ENCODE results near the gene SIAH3.

The SIAH3 gene

DNA sequence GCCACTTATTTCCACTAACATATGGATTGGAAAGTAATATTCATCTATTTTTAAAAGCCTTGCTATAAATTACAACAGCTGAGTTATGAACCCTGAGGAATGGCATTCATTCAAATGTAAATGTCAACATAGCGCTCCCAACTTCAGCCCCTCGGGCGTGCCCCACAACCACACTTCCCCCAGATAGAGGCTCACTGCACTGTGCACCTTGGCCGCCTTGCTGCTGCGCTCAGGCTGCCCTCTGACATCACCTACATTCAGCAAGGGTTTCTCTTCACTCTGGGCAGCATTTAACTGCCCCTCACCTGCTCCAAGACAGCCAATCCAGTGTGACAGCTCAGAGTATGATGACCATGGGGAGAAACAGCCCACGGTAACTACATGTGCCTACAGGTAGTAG lies 35.1 kb downstream of the SIAH3 start:
- no peak for DNase-seq

DNA sequence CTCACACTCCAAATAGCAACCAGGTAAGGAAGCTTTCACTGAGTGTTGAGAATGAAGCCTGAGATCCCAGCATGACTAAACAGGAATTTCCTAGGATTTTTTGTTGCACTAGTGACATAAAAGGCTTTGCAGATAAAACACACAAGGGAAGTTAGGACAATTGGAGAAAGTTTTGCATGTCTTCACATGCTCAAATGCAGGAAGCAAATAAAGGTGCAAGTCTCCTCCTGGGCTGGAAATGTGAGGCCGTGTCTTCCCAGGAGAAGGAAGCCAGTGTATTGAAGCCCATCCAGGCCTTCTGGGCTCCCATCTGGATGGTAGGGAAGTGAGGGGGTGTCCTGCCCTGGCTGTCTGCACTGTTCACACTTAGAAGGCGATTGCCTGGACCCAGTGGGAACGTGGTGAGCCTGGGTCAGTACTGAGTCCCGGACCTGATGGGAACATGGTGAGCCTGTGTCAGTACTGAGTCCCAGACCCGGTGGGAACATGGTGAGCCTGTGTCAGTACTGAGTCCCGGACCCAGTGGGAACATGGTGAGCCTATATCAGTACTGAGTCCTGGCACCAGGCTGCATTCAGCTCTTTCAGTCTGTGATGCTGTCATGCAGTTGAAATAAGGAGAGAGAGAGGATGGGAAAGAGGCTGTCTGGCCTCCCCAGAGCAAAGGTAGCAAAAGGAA lies 38.7 kb downstream of the SIAH3 start:
- DNase-seq, result no peak

DNA sequence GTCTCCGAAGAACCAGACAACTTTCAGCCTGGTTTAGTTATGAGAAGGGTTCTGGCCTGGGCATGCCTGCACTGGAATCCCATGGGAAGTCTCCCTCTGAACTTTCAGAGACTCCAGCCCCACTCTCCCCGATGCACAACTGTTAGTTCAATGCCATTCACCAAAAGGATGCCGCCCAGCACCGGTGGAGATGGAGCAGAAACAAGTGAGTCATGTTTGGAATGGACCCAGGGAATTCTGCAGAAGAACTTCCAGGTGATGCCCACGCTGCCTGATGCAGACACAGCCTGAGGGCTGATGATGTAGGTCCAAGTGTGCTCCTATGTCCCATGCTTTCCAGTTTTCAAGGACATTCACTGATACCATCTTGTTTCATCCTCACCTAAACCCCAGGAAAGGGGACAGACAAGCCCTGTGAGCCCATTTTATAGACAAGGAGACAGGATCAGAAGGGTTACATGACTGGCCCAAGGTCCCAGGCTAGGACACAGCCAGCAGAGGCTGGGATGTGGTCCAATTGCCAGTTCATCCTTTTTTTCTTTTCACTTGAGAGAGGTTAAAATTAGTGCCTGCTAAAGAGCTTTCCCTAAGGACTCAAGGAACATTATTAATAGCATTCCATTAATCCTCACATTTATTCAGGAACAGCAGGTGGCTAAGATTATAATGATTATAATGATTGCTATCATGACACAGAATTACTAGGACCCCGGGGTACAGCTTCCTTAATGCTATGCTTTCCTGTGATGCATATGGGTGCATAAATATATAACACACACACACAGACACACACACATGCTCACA lies 39.5 kb downstream of the SIAH3 start:
- no peak for DNase-seq

DNA sequence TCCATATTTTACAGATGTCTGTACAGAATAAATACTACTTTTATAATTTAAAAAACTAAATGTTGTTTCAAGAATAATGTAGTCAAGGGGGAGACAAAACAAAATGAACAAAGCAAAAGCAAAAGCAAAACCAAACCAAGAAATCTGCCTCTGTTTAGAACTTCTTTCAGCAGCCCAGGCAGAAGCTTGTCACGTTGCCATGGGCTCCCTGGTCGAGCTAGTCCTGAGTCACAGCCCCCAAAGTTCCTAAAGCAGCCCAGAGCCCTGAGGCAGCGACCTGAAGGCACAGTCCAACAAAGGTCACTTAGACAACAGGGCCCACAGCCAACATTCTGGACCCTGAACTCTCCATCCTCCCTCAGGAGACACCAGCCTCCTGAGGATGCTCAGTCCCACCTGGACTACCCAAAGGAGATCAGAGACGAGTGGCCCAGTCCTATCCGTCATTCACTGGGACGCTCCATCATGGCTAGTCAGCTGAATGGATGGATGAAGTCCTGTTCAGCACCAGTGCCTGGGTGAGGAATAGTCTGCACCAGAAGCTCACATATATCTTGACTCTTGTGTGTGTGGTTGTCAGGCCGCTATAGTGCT lies 41.7 kb downstream of the SIAH3 start:
- DNase-seq, result no peak

DNA sequence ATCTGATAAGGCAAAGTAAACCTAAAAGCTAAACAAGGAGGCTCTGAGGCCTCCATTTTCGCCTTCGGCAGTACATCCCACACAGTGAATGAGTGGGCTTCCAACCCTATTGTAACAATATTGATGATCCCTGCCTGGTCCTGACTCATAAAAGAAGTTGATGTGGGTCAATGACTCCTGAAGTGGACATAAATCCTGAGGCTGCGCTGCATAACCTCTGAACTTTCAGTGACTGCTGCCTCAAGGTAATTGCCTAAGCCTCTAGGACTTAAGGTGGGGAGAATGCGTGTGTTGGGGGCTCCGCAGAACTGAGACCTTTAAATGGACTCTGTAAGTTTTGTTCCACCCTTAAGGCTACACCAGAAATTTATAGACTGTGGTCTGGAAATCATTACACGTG lies 42.6 kb downstream of the SIAH3 start:
- DNase-seq, result no peak

DNA sequence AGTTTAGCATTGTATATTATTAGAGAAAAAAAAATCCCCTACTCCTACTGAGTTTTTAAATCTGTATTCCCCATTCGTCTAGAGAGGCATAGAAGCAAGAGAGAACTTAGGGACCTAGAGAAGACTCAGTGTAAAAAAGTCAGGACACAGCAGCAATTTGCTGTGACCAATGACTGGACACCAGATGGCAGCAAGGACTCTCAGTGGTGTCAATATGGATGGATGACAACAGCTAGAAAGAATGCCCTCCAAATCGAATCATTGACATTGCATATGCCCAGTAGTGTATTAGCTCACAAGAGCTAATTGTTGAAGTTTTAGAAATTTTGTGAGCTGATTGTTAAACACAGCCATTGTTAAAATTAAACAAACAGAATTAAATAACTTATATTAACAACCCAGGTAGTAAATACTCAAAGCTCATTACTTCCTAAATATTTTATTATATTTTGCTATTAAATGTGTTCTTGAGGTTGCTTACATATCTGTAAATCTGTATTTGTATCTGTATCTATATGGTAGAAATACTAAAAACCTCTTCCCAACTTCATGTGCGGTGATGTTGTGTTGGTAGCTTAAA lies 43.9 kb downstream of the SIAH3 start:
- DNase-seq, result peak; percentile 26

DNA sequence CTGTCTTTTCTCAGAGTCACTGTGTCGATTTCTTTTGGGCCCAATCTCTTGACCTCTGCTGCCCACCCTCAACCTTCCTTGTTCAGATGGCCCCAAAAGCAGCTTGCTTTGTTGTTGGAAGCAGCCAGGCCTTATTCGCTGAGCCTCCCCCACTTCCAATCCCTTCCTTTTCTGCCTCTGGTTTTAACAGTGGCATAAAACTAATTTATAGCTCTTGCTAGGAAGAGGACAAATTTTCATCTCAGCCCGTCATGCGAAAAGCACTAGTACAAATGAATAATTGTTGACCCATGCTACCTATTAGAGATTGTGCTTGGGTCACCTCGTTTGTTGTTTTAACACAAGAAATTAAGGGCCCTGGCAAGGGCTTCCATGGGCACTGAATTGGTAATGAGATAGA lies 51.1 kb downstream of the SIAH3 start:
- no peak for DNase-seq

DNA sequence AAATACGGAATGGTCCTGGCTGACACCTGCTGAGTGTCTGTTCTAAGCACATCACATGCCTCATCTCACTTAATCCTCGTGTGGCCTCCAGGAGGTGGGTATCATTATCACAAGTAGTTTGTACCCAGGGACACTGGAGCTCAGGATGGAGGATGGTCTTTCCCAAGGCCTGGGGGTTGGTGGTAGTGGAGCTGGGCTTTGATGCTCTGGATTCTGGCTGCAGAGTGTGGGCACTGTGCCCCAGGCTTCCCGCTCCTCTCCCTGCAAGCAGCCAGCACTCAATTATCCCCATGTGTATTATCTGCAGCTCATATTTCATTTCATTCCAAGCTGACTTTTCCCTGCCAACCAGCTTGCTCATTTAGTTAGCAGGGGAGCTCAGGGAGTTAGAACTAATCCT lies 52.1 kb downstream of the SIAH3 start:
- DNase-seq, result no peak

DNA sequence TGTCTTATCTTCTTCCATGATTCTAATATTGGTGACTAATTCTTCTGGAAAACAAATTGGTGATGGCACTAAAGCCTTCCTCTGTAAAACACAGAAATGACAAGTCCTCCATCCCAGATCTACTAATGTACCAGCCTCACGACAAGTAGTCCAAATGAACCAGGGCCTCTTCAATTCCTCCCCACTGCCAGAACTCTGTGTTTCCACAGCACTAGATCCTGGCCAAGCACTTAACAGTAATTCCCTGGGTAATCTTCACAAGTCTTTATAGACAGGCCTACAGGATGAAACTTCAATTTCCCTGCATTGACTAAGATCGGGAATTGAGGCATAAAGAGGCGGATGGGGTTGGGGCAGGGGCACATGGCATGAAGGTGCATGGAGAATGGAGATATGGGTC lies 52.7 kb downstream of the SIAH3 start:
- DNase-seq, result no peak

DNA sequence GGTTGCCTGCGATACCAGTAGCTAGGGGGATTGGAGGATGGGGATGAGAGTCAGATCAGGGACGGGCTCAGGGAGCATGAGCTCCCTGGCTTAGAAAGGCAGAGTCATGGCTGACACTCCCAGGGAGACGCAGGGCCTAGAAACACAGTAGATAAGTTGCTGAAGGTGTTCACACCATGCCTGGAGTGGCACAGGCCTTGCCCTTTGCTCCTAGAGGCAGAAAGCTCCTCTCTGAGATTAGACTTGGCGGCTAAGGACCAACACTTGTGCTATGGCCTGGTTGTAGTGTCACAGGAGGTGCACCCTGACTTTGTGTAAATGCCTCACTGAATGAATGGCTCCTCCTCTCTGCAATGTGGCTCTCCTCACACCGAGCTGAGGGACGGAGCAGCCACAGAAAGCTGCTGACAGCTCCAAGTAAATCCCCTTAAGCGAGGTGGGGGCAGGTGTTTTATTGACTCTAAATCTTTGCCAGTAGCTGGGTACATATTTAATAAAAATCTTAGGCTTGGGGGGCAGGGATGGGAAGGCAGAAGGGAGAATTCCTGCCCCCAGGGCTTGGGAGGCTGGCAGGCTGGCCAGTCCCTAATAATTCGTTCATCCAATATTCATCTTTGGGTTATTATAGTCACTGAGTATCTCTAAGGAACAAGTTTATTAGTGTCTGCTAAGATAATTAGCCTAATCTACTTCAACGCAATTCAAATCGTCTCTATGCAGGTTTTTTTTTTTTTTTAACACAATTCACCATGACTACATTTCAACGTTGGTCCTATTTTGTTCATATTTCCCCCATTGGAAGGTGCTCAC lies 54.9 kb downstream of the SIAH3 start:
- DNase-seq, result no peak

DNA sequence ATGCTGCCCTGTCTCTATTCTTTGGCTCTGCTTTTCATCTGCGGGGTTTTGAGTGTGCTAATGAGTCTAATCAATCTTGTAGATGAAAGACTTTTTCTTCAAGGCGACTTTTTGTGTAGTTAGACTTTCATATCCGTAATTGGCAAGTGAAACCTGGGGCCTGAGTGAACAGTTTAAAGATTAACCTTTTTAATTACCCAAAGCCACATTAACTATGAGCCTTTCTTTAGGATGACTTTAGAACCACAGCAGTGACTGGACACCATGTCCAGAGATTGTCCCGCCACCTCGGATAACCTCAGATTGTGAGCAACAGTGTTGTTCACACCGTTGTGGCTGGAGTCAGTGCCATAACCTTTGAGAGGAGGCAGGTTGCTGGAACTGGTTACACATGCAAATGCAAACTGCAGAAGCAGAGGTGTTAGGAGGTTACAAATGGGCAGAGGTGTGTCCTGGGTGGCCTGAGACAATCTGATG lies 58.7 kb downstream of the SIAH3 start:
- no peak for DNase-seq

DNA sequence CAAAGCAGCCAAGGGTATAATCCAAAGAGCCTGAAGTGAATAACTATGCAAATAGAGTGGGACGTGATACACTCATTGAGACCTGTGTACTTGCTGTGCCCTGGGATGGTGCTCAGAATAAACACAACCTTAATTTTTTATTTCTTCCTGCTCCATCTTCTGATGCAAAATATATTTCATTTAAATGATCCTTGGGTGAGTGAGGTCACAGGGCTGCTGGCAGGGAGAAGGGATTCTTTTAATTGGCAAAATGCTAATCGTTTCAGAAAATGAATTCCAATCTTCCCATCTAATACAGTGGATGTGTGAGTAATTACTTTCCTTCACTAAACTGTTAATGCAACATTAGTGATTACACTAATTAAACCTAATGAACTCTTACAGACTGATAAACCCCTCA lies 63.5 kb downstream of the SIAH3 start:
- DNase-seq, result no peak

DNA sequence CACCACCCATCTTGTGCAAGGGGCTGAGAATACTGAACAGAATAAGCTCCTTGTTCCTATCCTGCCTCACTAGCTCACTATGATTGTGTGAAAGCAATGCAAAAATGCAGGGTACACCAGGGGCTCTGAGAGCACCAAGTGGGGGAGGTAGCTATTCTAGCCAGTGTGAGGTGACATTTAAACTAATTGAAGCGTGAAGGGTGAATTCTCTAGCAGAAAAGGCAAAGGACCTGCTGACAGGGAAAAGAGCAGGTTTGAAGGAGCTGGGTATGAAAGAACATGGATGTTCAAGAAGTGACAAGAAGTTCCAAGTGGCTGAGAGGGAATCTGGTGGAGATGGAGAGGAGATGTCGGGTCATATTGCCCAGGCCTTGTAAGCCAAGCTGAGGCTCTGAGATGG lies 64.2 kb downstream of the SIAH3 start:
- no peak for DNase-seq

DNA sequence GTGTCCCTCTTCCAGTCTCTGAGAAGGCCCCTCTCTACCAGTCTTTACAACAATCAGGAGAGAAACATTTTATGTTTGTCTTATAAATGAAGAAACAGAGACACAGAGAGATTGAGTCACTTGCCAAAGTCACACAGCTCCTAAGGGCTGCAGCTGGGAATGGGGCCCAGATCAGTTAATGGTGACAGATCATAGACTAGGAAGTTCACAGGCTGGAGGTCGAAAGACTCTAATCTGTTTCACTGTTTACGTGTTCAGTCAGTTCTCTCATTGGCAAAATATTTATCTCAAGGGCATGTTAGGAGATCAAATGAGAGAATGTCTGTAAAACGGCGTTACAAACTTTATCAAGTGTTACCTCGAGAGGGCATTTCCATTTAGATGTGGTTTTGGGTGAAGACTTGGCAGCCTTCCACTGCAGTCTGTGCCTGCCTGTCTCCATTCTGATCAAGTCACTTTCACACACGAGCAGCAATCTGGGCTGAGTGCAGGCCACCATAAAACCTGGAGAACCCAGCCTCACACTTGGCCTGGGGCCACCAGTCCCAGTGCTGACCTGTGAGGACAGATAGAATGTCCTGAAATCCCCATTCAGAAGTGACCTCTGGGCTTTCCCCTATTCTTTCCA lies 65.1 kb downstream of the SIAH3 start:
- DNase-seq, result peak; percentile 6

DNA sequence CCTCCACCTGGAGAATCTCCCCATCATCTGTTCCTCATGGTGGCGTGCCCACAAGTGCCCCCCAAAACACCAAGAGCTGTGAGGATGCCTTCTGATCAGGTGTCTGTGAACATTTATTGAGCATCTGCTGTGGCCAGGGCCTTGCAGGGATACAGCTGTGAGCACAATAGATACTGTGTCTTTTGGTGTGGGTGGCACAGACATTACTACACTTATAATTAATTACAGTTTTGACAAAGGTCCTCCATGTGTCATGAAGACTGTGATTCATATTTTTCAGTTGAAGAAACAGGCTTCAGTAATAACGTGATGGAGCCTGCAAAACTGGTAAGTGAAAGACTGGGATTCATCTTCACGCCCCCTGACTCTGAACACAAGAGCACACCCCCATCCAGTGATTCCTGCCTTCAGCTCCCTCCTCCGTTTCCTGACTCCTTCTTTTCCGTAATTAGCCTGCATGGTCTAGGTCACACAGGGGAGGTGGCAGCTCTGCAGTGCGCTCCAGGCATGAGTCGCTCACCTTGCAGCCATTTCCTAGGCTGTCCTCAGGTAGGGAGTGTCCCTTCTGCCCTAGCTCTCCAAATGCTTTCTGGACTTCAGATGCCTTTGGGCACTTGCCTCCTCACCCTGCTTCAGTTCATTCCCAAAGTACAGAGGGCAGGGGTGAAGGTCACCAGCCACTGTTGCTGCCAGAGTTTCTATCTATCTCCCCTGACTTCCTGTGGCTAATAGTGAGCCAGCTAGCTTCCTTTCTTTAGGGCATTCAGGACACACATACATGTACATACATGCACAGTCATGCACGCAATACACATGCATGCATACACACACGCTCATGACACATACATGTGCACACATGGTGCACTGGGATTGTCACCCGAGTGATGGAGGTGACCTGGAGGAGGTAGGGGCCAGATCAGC lies 66.5 kb downstream of the SIAH3 start:
- DNase-seq, result no peak

DNA sequence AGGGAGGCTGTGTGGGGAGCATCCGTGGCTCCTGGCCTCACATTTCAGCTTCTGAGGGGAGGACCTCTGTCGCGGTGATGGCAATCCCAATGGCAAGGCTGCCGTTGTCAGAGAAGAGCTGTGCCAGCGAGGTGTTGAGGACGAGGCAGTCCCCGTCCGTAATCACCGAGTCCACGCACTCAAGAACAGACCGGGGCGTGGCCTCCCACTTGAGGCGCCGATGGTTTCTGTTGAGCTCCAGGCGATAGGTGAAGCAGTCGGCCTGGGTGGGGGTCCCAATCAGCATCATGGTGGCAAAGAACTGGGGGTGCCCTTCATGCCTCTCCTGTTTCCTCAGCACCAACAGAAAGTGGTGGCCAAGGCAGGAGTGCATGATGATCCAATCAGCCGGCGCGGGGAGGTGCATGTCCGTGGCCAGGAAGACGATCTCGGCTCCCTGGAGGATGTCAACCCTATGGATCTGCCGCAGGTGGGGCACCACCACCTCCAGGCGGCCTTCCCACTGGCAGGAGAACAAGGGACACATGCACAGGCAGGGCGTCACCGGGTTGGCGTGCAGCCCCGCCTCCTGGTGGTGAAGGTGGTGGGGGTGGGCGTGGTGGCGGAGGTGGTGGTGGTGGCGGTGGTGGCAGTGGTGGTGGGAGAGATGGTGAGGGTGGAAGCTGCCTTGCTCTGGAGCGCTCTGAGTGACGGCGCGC lies 68.1 kb downstream of the SIAH3 start:
- no peak for DNase-seq

DNA sequence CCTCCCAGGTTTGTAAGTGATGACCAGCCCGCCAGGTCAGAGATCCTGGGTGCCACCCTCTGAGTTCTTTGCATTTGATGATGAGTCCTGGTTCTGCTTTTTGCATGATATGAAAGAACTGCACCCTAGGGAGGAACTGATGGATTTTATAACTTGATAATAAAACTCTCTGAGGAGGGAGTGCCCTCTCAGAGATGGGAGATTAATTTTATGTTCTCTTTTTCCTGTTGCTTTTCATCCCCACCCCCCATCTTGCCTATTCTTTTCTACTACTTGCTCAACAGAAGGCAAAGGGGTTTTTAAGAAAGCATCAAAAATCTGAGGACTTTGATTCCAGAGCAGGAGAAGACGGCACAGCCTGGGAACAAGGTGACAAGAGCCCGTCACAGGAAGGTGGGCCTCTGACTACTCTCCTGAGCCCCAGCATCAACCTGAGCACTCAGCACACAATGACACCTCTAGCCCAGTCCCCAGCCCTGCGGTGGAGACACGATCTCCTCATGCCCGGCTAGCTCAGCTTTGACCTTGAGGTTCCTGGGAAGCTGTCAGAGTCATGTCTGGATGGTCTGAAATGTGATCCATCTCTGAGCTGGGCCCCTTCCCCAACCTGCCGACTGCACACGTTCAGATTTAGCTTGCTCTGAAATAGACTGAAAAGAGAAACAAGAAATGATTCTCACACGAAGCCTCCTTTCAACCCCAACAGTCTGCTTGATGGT lies 69.1 kb downstream of the SIAH3 start:
- DNase-seq, result no peak

DNA sequence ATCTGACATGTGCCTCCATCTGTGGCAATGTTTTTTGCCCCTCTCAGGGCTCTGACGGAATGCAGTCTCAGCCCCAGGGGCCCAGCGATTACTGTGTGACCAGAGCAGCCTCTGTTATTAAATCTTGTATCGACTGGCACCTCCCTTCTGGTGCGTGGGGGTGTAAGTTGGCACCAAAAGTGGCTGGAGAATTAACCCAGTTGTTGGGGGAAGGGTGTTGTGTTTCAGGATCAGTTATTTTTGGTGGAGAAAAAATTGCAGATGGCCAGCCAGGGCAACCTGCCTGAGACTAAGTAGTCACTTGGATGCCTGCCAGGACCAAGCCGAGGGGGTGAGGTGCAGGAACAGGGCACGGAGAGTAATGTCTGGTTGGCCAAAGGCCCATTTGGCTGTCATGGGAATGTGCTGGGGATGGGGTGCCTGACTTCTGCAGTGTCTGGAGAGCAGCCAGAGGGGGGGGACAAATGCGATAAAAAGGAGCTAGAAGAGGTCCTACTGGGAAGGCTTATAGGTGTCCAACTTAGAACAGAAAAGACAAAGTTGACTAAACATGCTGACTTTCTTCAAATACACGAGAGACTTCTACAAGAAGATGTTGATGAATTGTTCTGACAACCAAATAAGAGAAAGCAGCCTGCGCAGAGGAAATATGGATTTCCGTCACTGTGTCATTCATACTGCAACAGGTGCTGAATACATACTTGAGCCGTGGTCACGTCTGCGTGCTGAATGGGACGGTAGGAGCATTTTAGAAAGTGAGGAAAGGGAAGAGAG lies 69.8 kb downstream of the SIAH3 start:
- DNase-seq, result no peak

DNA sequence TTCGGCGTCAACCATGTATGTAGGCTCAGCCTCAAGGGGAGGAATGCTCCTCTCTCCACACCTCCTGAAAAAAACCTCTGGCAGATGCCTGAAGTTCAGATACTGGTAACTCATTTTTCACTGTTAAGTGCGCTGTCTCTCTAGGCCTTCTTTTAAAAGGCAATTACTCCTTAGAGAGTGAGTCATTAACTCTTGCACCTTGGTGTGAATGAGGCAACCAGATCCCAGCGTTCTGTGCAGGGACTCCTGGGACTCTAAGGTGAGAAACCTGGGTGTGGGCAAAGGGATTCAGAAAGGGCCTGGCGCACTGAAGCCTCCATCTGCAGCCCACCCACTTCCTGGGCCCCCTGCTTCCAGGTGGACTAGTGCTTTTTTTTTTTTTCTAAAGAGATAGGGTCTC lies 71.7 kb downstream of the SIAH3 start:
- no peak for DNase-seq

All from CD4-positive, alpha-beta T cell treated with Interleukin-21 for 1 hour (primary cell).